Renal pelvis (tissue), 4 donors: ENCODE data around the gene CCDC198. TPM values are rescaled to one million over a fixed set of nuclear protein-coding genes. Genes with fewer than 3 reads are reported as not detected.

Experiments
- DNase-seq: peaks from one replicate; pipeline ENCODE4 v3.0.0-alpha.2; 2013
- polyA plus RNA-seq, 3 donors: library from polyadenylated mRNA; unstranded; fragments of 120-200 nt; gene quantifications; one replicate each; pipeline ENCODE4 v1.2.1, GENCODE V29; 2013; ENCODE audit not compliant: insufficient read length in 3 of 3

The CCDC198 gene
- polyA plus RNA-seq, 3 donors, result 186 to 595 (median 392) TPM

DNA sequence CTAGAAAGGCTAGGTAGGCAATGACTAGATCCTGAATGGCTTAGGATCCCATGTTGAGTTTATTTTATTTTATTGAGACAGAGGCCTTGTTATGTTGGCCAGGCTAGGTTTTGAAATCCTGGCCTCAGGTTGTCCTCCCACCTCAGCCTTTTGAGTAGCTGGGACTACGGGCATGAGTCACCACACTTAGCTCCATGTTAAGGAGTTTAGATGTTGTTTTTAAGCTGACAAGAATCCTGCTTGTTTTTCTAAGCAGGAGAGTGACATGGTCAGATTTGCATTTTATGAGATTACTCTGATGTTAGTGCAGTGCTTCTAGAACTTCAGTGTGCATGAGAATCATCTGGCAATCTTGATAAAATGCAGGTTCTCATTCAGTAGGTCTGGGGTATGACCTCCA lies 14.5 kb downstream of the CCDC198 start:
- DNase-seq, result no peak

DNA sequence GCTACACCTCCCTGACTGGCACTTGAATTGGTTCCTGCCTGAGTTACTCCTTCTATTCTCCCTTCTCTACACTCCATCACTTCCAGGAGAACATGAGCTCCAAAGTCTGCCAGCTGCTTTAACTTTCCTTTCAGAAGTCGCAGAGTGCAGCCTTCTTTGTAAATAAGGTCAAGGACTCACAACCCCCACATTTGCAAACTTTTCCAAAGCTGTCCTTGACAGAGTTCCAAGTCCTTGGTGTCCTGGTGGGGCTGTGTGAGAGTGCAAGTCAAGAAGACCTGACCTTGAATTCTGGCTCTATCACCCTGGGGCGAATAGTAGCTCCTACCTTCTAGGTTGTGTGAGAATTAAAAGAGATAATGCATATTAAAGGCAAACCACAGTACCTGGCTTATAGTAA lies 15.6 kb downstream of the CCDC198 start:
- no peak for DNase-seq

DNA sequence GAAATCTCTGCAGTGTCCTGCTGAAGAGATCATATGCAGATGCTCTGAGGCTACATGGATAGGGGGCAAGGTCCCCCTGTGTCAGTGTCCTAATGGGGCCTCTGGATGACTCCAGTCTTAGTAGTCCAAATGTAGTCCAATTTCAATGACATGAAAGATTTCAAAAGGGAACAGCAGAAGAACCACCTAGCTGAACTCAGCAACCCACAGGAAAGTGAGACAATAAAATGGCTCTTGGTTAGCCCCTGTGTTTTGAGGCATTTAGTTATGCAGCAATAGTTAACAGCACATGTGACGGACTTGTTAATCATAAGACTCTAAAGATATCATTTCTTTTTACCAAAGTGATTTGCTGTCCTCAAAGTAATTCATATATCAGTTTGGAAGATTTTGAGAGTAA lies 22.7 kb downstream of the CCDC198 start:
- no peak for DNase-seq

DNA sequence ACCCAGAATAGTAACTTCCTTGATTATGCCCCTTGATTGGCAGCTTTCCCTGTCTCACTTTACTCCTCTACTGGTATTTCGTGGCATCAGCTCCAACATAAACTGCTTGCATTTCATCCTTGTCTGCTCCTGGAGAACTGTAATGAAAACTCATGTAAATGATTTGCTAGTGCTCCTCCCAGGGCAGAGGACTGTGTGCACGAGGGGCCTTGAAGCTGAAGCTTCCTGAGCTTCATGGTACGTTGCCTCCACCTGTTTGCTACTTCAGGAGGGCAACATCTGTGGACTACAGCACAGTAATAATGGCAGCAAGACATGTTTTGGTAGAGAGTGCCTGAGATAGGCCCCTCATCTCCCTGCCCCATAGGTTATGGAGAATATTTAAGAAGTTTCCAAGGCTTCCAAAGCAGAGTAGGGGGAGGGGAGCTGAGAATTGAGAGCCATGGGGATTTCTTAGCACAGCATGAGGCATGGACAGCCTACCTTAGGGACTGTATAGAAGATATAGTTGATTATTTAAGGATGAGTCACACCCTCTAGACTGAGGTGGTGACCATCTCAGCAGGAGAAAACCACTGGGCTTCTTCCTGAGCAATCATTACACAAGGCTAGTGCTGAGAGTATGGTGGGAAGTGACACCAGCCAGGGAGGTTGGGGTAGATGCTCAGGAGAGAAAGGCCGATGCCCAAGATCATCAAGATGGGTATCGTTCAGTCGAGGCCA lies 29.5 kb downstream of the CCDC198 start:
- peak; percentile 29 for DNase-seq

DNA sequence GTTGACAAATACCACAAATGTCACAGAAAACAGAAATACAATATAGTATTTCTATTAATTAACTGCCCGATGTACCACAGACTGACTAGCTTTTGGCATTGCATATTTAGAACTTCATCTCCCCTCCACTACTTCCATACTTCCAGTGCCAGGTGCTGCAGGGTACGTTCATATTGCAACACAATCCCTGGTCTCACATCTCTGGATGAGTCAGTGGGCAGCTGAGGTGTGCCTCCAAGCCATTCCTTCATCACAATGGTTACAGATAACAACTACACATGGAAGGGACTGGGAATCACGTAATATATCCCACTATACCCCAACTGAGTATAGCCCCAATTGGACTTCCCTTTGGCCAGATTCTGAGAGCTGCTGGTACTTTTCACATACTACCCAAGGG lies 31.1 kb downstream of the CCDC198 start:
- DNase-seq, result no peak

DNA sequence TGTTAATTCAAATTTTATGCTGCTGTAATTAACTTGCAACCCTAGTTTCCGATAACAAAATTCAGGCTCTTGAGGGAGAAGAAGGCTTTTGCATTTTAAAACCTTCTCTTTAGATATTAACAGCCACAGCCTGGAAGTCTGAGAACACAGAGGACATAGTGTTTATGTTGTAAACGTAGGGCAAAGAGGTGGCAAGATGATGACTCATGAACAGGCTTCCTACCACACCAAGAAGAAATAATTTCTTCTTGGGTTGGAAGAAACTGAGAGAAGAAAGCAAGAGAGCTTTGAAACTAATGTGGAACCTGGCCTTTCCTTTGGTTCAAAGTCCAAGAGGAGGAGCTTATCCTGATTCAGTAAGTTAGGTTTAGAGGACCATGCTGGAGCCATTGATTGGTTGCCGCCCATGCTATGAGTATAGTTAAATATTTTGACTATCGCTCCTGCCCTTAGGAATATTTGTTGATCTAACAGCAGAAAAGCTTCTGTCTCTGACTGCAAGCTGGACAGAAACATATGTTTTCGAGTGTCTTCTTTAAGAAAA lies 31.8 kb downstream of the CCDC198 start:
- no peak for DNase-seq

DNA sequence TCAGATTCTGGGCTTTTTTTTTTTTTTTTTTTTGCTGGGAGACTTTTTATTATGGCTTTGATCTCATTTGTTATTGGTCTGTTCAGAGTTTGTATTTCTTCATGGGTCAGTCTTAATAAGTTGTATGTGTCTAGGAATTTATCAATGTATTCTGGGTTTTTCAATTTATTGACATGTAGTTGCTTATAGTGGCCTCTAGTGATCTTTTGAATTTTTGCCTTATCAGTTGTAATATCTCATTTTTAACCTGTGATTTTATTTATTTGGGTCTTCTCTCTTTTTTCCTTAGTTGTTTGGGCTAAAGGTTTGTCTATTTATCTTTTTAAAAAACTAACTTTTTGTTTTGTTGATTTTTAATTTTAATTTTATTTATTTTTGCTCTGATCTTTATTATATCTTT lies 57.7 kb downstream of the CCDC198 start:
- DNase-seq, result no peak

DNA sequence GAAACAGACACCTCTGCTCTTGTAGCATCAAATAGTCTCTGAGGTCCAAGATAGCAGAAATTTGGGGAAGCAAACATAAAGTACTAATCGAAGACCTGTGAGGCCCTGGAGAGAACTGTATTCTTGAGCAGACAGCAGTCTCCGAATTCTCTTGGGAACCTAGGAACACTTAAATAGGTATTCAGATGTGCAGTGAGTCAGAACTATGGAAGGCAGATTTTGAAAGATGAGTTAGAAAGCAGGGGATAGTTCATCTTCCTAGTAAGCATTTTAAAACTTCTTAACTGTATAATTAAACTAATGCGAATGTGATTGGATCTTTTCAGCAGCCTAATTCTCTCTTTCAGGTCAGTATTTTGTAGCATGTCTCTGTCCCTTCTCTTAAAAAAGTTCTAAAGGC lies 72.7 kb downstream of the CCDC198 start:
- DNase-seq, result no peak

DNA sequence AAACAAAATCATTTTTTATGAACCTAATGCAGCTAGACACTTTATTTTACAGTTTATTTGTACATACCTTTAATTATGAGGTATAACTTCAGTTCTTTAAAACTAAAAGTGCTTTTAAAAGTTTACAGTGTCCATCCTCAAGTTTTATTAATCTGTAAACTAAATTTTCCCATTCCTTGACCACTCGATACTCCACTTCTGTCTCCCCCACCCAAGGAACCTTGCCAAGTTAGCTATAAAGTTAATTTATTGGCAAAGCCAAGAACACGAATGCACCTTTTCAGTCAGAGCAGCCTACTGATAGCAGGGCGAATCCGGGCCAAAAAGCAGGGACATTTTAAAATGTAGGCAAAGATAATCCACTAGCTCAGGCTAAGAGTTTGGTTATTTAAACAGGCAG lies 73.6 kb downstream of the CCDC198 start:
- DNase-seq, result peak; percentile 9

Other genes with a start within 250 kb of the CCDC198 start
- gene EXOC5, start 225.0 kb downstream of the CCDC198 start, polyA plus RNA-seq, result 10 to 100 TPM; 55.0 to 62.9 (median 57.9) TPM
- gene AP5M1, start 224.9 kb downstream of the CCDC198 start, polyA plus RNA-seq, result 10 to 100 TPM; 50.4 to 55.3 (median 52.3) TPM
- gene NAA30, start 103.3 kb downstream of the CCDC198 start, polyA plus RNA-seq, result 10 to 100 TPM; 27.1 to 28.6 (median 28.0) TPM